Peyer's patch (tissue), 4 donors: ENCODE results near the gene ANKLE1. TPM values are rescaled to one million over a fixed set of nuclear protein-coding genes. Genes with fewer than 3 reads are reported as not detected.

Source experiments
- DNase-seq, 3 donors: peaks; one replicate each; pipeline ENCODE4 v3.0.0-alpha.2; 2017 to 2019
- H3K27ac ChIP-seq, 4 donors: fragments of 200-600 bp; sonication (generic); one replicate each; pipeline ENCODE4 v1.5.1; 2016 to 2019
- H3K27me3 ChIP-seq, 2 donors: fragments of 200-600 bp; sonication (generic); one replicate each; pipeline ENCODE4 v1.5.1; 2019
- H3K36me3 ChIP-seq, 3 donors: fragments of 200-600 bp; sonication (generic); one replicate each; pipeline ENCODE4 v1.5.1; 2016 to 2019
- H3K4me1 ChIP-seq, 4 donors: fragments of 200-600 bp; sonication (generic); one replicate each; pipeline ENCODE4 v1.5.1; 2016 to 2019
- H3K4me3 ChIP-seq, 4 donors: fragments of 200-600 bp; sonication (generic); 1 replicate in 3 of 4; 2 replicates in 1 of 4; pipeline ENCODE4 v1.5.1; 2016 to 2019; ENCODE audit warnings: mild to moderate bottlenecking in 1 of 4
- H3K9me3 ChIP-seq, 4 donors: fragments of 200-600 bp; sonication (generic); one replicate each; pipeline ENCODE4 v1.5.1; 2016 to 2019; ENCODE audit warnings: mild to moderate bottlenecking in 1 of 4
- CTCF ChIP-seq, 6 experiments: fragments of 450-650 bp in 4 of 6; fragments of 200-600 bp in 2 of 6; sonication (generic) in 1 of 6; IDR thresholded peaks; one replicate each; pipeline ENCODE4 v1.5.1; 2017 to 2019; ENCODE audit warnings: antibody characterized with exemption in 6 of 6, mild to moderate bottlenecking in 3 of 6, moderate library complexity in 1 of 6
- POLR2A ChIP-seq, 2 donors: fragments of 450-650 bp; IDR thresholded peaks; one replicate each; pipeline ENCODE4 v1.5.1; 2017; ENCODE audit warnings: antibody characterized with exemption in 2 of 2, mild to moderate bottlenecking in 2 of 2, moderate library complexity in 2 of 2
- total RNA-seq, 4 donors: library from RNA; depleted of rRNA; stranded (reverse); fragments of >200 nt; gene quantifications; one replicate each; pipeline ENCODE4 v1.1.0, GENCODE V29; 2016

The ANKLE1 gene
- total RNA-seq, 4 donors from 2014 or later: 0.18 to 1.3 (median 0.95) TPM; not detected in 1

GRCh38 chr19:17325133-17325532 is 43.4 kb downstream of the ANKLE1 start:
- peak overlapping the region in 1 of 4 donors; percentile 10 for H3K27ac ChIP-seq
- no peaks in the 10 kb centered on the region for H3K9me3 ChIP-seq
- peaks cover 0 to 25% (median 0%) of the 10 kb centered on the region in 3 donors for H3K36me3 ChIP-seq
- no peak overlapping the region for H3K4me3 ChIP-seq
- H3K4me1 ChIP-seq: peaks cover 3 to 29% (median 16%) of the 10 kb centered on the region in 4 donors
- DNase-seq: no peak
- TF ChIP-seq CTCF (IDR thresholded peaks at IDR 0.05) (no peak), POLR2A (IDR thresholded peaks at IDR 0.05) (no peak)
- peaks cover 0 to 8% of the 10 kb centered on the region in 2 donors for H3K27me3 ChIP-seq

- Histone ChIP-seq H3K27me3 (peaks cover 0 to 8% of the 10 kb centered on the region in 2 donors), H3K4me3 (no peak overlapping the region), H3K4me1 (peaks cover 3 to 29% (median 19%) of the 10 kb centered on the region in 4 donors), H3K9me3 (no peaks in the 10 kb centered on the region), H3K27ac (peak overlapping the region in 1 of 4 donors; percentile 38), H3K36me3 (peaks cover 0 to 16% (median 0%) of the 10 kb centered on the region in 3 donors)
- TF ChIP-seq CTCF (IDR thresholded peaks at IDR 0.05) (no peak), POLR2A (IDR thresholded peaks at IDR 0.05) (no peak)
- peak in 2 of 3 donors; percentile 32 to 65 for DNase-seq
These were observed 44.3 kb downstream of the ANKLE1 start for GRCh38 chr19:17325881-17326594.

GRCh38 chr19:17326595-17326966 is 44.9 kb downstream of the ANKLE1 start:
- DNase-seq: no peak
- Histone ChIP-seq H3K27me3 (peaks cover 0 to 8% of the 10 kb centered on the region in 2 donors), H3K27ac (peak overlapping the region in 1 of 4 donors; percentile 25), H3K36me3 (peaks cover 0 to 10% (median 0%) of the 10 kb centered on the region in 3 donors), H3K9me3 (no peaks in the 10 kb centered on the region), H3K4me3 (no peak overlapping the region), H3K4me1 (peaks cover 3 to 29% (median 19%) of the 10 kb centered on the region in 4 donors)
- TF ChIP-seq POLR2A (IDR thresholded peaks at IDR 0.05) (no peak), CTCF (IDR thresholded peaks at IDR 0.05) (no peak)

- Histone ChIP-seq H3K36me3 (peaks cover 0 to 5% (median 0%) of the 10 kb centered on the region in 3 donors), H3K4me3 (peak overlapping the region in 1 of 4 donors; percentile 73), H3K9me3 (no peaks in the 10 kb centered on the region), H3K27ac (peak overlapping the region in 3 of 4 donors; percentile 73 to 90 (median 83)), H3K27me3 (peaks cover 0 to 8% of the 10 kb centered on the region in 2 donors), H3K4me1 (peaks cover 3 to 29% (median 19%) of the 10 kb centered on the region in 4 donors)
- DNase-seq: no peak
- TF ChIP-seq POLR2A (IDR thresholded peaks at IDR 0.05) (no peak), CTCF (IDR thresholded peaks at IDR 0.05) (no peak)
These were observed 45.5 kb downstream of the ANKLE1 start for GRCh38 chr19:17327068-17327653.

- Histone ChIP-seq H3K27ac (peak overlapping the region; percentile 73 to 90 (median 81)), H3K27me3 (peaks cover 0 to 8% of the 10 kb centered on the region in 2 donors), H3K36me3 (no peaks in the 10 kb centered on the region), H3K9me3 (no peaks in the 10 kb centered on the region), H3K4me1 (peaks cover 3 to 29% (median 19%) of the 10 kb centered on the region in 4 donors), H3K4me3 (peak overlapping the region; percentile 48 to 73 (median 64))
- peak; percentile 50 to 84 for TF ChIP-seq POLR2A (IDR thresholded peaks at IDR 0.05)
- peak in 4 of 6 experiments; percentile 35 to 72 (median 66) for TF ChIP-seq CTCF (IDR thresholded peaks at IDR 0.05)
- peak; percentile 77 to 91 (median 90) for DNase-seq
These were observed 46.2 kb downstream of the ANKLE1 start for GRCh38 chr19:17327654-17328516.
